GM12873 (cell line): ENCODE measurements around the gene HEATR5A.

Experiments used
- TF ChIP-seq, protein P1 (sequence below): IDR thresholded peaks from 2 replicates; pipeline ENCODE4 v1.5.1; 2012; ENCODE audit warnings: low read depth, mild to moderate bottlenecking, moderate library complexity, low read length, control low read depth; ENCODE audit not compliant: insufficient read depth; ENCODE audit errors: missing control alignments

The HEATR5A gene

GRCh38 chr14:31323419-31323818, 96.9 kb downstream of the HEATR5A start:
- TF ChIP-seq, protein P1, sequence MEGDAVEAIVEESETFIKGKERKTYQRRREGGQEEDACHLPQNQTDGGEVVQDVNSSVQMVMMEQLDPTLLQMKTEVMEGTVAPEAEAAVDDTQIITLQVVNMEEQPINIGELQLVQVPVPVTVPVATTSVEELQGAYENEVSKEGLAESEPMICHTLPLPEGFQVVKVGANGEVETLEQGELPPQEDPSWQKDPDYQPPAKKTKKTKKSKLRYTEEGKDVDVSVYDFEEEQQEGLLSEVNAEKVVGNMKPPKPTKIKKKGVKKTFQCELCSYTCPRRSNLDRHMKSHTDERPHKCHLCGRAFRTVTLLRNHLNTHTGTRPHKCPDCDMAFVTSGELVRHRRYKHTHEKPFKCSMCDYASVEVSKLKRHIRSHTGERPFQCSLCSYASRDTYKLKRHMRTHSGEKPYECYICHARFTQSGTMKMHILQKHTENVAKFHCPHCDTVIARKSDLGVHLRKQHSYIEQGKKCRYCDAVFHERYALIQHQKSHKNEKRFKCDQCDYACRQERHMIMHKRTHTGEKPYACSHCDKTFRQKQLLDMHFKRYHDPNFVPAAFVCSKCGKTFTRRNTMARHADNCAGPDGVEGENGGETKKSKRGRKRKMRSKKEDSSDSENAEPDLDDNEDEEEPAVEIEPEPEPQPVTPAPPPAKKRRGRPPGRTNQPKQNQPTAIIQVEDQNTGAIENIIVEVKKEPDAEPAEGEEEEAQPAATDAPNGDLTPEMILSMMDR = no peak

DNA sequence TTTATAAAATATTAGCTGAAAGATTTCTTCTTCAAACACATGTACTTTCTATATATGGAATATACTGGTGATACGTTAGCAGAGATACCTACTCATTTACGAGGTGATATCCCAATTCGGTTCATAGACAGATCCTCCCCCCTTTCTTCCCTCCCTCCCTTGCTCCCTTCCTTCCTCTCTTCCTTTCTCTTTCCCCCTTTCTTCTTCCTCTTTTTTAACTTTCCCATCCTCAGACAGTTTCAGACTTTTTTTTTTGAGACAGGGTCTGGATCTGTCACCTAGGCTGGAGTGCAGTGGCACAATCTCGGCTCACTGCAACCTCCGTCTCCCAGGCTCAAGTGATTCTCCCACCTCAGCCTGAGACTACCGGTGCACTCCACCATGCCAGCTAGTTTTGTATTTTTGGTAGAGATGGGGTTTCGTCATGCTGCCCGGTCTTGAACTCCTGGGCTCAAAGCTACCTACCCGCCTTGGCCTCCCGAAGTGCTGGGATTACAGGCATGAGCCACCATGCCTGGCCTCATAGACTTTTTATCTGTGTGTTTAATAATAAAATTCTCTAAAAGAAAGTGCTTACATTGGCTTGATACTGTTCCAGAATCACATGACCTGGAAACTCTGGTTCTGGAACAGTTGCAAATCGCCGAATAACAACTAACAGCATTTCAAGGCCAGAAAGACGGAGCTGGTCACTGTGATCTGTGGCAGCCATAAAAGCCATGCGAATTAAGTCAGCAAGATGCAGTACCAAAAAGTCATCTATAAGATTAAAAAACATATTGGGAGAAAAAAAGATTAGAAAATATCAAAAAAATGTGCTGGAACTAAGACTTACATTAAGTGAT, 99.2 kb downstream of the HEATR5A start:
- TF ChIP-seq, protein P1 = no peak

DNA sequence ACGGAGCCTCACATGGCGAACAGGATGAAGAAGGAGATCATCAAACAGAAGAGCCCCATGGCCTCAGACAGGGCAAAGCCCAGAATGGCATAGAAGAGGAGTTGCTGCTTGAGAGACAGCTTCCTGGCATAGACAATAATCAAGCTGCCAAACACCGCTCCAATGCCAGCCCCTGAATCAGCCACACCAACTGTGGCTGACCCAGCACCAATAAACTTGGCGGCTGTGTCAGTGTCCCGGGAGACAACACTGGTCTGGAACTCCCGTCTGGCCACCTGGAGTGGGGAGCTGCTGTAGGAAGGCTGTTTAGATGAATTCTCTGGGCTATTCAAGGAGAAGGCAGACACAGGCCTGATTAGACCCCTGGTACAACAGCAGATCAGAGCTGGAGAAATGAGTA, 100.1 kb downstream of the HEATR5A start:
- TF ChIP-seq, protein P1 = no peak

GRCh38 chr14:31319701-31320100, 100.6 kb downstream of the HEATR5A start:
- TF ChIP-seq, protein P1 = no peak

GRCh38 chr14:31312934-31313333, 107.4 kb downstream of the HEATR5A start:
- TF ChIP-seq, protein P1 = no peak

- TF ChIP-seq, protein P1 = no peak
Measured at GRCh38 chr14:31307618-31308017, 112.7 kb downstream of the HEATR5A start.

GRCh38 chr14:31307198-31307597, 113.2 kb downstream of the HEATR5A start:
- TF ChIP-seq, protein P1 = no peak
